HepG2 (cell line): ENCODE results near the gene PGC. TPM values are rescaled to one million over a fixed set of nuclear protein-coding genes. Genes with fewer than 3 reads are reported as not detected.

Source experiments
- ADNP ChIP-seq: sonication (generic); formaldehyde crosslinking; IDR thresholded peaks from 2 replicates; pipeline ENCODE4 v1.4.0; 2020; ENCODE audit warnings: missing genetic modification reagents
- AGO1 ChIP-seq: fragments of 200-400 bp; formaldehyde crosslinking; IDR thresholded peaks from 2 replicates; pipeline ENCODE4 v1.6.1; 2017; ENCODE audit warnings: mild to moderate bottlenecking, low read depth, low read length, moderate library complexity; ENCODE audit not compliant: poor library complexity, severe bottlenecking
- BCL6 ChIP-seq: IDR thresholded peaks from 2 replicates; pipeline ENCODE4 v1.6.1; 2016; ENCODE audit warnings: missing genetic modification reagents, missing compliant biosample characterization
- BRD4 ChIP-seq: sonication (generic); formaldehyde crosslinking; IDR thresholded peaks from 2 replicates; pipeline ENCODE4 v1.4.0; 2020; ENCODE audit warnings: missing genetic modification reagents
- CBX2 ChIP-seq, 2 experiments: fragments of 200-600 bp in 1 of 2; sonication (generic); formaldehyde crosslinking in 1 of 2; IDR thresholded peaks; 2 replicates each; pipeline versions ENCODE4 v1.7.0 to v1.8.1; 2018 to 2022; ENCODE audit warnings: low read depth in 2 of 2, low read length in 1 of 2, mild to moderate bottlenecking in 1 of 2, missing genetic modification reagents in 1 of 2
- CBX5 ChIP-seq: sonication (generic); formaldehyde crosslinking; IDR thresholded peaks from 2 replicates; pipeline ENCODE4 v1.4.0; 2020; ENCODE audit warnings: missing genetic modification reagents, borderline replicate concordance
- DRAP1 ChIP-seq: IDR thresholded peaks from 2 replicates; pipeline ENCODE4 v1.6.1; 2016; ENCODE audit warnings: missing genetic modification reagents, missing compliant biosample characterization
- ELF4 ChIP-seq: sonication (generic); formaldehyde crosslinking; IDR thresholded peaks from 2 replicates; pipeline ENCODE4 v1.5.0; 2020; ENCODE audit warnings: missing genetic modification reagents, mild to moderate bottlenecking, moderate library complexity, borderline replicate concordance
- KLF16 ChIP-seq, 2 experiments: sonication (generic) in 1 of 2; formaldehyde crosslinking in 1 of 2; IDR thresholded peaks; 2 replicates each; pipeline versions ENCODE4 v1.6.1 to v1.8.0; 2016 to 2023; ENCODE audit warnings: missing genetic modification reagents in 2 of 2, missing compliant biosample characterization in 1 of 2
- KLF6 ChIP-seq: IDR thresholded peaks from 2 replicates; pipeline ENCODE4 v1.8.0; 2016; ENCODE audit warnings: missing biosample characterization, missing genetic modification reagents
- KLF9 ChIP-seq: IDR thresholded peaks from 2 replicates; pipeline ENCODE4 v1.6.1; 2016; ENCODE audit warnings: low read depth
- NFKB2 ChIP-seq: sonication (generic); formaldehyde crosslinking; IDR thresholded peaks from 2 replicates; pipeline ENCODE4 v1.4.0; 2020; ENCODE audit warnings: missing genetic modification reagents, borderline replicate concordance
- REPIN1 ChIP-seq: sonication (generic); formaldehyde crosslinking; IDR thresholded peaks from 2 replicates; pipeline ENCODE4 v1.8.0; 2022; ENCODE audit warnings: missing genetic modification reagents, low read depth, mild to moderate bottlenecking, borderline replicate concordance
- SMARCC2 ChIP-seq: fragments of 450-650 bp; IDR thresholded peaks from 2 replicates; pipeline ENCODE4 v1.6.1; 2017; ENCODE audit warnings: antibody characterized with exemption, mild to moderate bottlenecking
- SMC3 ChIP-seq: IDR thresholded peaks from 2 replicates; pipeline ENCODE4 v1.6.1; 2011; ENCODE audit warnings: low read length, improper control_type of control experiment
- SP1 ChIP-seq, 2 experiments: fragments of 450-650 bp in 1 of 2; sonication (generic) in 1 of 2; formaldehyde crosslinking in 1 of 2; IDR thresholded peaks; 2 replicates each; pipeline versions ENCODE4 v1.4.0 to v1.6.1; 2016 to 2020; ENCODE audit warnings: missing genetic modification reagents in 1 of 2
- SPEN ChIP-seq: sonication (generic); formaldehyde crosslinking; IDR thresholded peaks from 2 replicates; pipeline ENCODE4 v1.5.1; 2020; ENCODE audit warnings: low read depth, mild to moderate bottlenecking, missing genetic modification reagents
- SRF ChIP-seq: IDR thresholded peaks from 2 replicates; pipeline ENCODE4 v1.6.1; 2011; ENCODE audit warnings: mild to moderate bottlenecking, low read depth, low read length, moderate library complexity
- ZNF10 ChIP-seq: sonication (generic); formaldehyde crosslinking; IDR thresholded peaks from 2 replicates; pipeline ENCODE4 v1.4.0; 2020; ENCODE audit warnings: mild to moderate bottlenecking, low read depth, missing genetic modification reagents, borderline replicate concordance
- ZNF12 ChIP-seq: sonication (generic); formaldehyde crosslinking; IDR thresholded peaks from 2 replicates; pipeline ENCODE4 v1.5.0; 2020; ENCODE audit warnings: missing genetic modification reagents
- ZNF160 ChIP-seq: sonication (generic); formaldehyde crosslinking; IDR thresholded peaks from 2 replicates; pipeline ENCODE4 v1.8.0; 2022; ENCODE audit warnings: mild to moderate bottlenecking, inconsistent platforms, missing genetic modification reagents
- ZNF18 ChIP-seq: sonication (generic); formaldehyde crosslinking; IDR thresholded peaks from 2 replicates; pipeline ENCODE4 v1.8.0; 2022; ENCODE audit warnings: mild to moderate bottlenecking, missing genetic modification reagents; ENCODE audit not compliant: insufficient replicate concordance
- ZNF350 ChIP-seq: sonication (generic); formaldehyde crosslinking; IDR thresholded peaks from 2 replicates; pipeline ENCODE4 v1.4.0; 2020; ENCODE audit warnings: mild to moderate bottlenecking, low read depth, missing genetic modification reagents, borderline replicate concordance
- ZNF563 ChIP-seq: sonication (generic); formaldehyde crosslinking; IDR thresholded peaks from 2 replicates; pipeline ENCODE4 v1.8.0; 2022; ENCODE audit warnings: mild to moderate bottlenecking, moderate library complexity, missing genetic modification reagents
- ZNF781 ChIP-seq: sonication (generic); formaldehyde crosslinking; IDR thresholded peaks from 2 replicates; pipeline ENCODE4 v1.5.1; 2020; ENCODE audit warnings: borderline replicate concordance, mild to moderate bottlenecking, missing genetic modification reagents; ENCODE audit errors: not compliant biosample characterization
- ZSCAN21 ChIP-seq: sonication (generic); formaldehyde crosslinking; IDR thresholded peaks from 2 replicates; pipeline ENCODE4 v1.8.0; 2022; ENCODE audit warnings: mild to moderate bottlenecking, missing genetic modification reagents, moderate library complexity, borderline replicate concordance
- ZSCAN31 ChIP-seq: sonication (generic); formaldehyde crosslinking; IDR thresholded peaks from 2 replicates; pipeline ENCODE4 v1.5.0; 2020; ENCODE audit warnings: low read depth, mild to moderate bottlenecking, missing genetic modification reagents
- polyA plus RNA-seq, 8 experiments: library from polyadenylated mRNA; depleted of rRNA in 3 of 8; stranded (reverse) in 7 of 8; unstranded in 1 of 8; fragments of >200 nt; fragmentation: Illumina TruSeq in 4 of 8; extraction: Trizol in 4 of 8; gene quantifications; 2 replicates each; pipeline versions ENCODE4 v1.2.1 to v1.2.3, GENCODE V29; 2011 to 2016; ENCODE audit warnings: low read depth in 4 of 8, missing spikeins in 1 of 8, mixed read lengths in 1 of 8; ENCODE audit not compliant: insufficient read depth in 1 of 8
- total RNA-seq, 5 experiments: library from RNA; depleted of rRNA; stranded (reverse); fragments of >200 nt; fragmentation: Illumina TruSeq; extraction: Trizol; gene quantifications; 2 replicates each; pipeline ENCODE4 v1.2.3, GENCODE V29; 2016; ENCODE audit warnings: low read depth in 1 of 5

Gene PGC
- total and polyA plus RNA-seq, 2 of the 13 experiments (the other 11 are each of a cell fraction or from before 2014, with no cell fraction given) = 426 to 502 TPM

- TF ChIP-seq ZNF781 (CRISPR knock-in tag) (no peak), SRF (no peak), ZNF160 (CRISPR knock-in tag) (0 out of 2 replicates have a peak, but pooled peaks have one; percentile 64), BRD4 (CRISPR knock-in tag) (peak; percentile 65), ZNF563 (CRISPR knock-in tag) (no peak), ELF4 (no peak), ZSCAN31 (peak; percentile 82; the same call in 1 of the 2 replicates), ZNF12 (CRISPR knock-in tag) (peak; percentile 80; the same call in 1 of the 2 replicates), BCL6 (CRISPR knock-in tag) (peak; percentile 85), NFKB2 (CRISPR knock-in tag) (peak; percentile 31; the same call in 1 of the 2 replicates), ZSCAN21 (no peak), ADNP (CRISPR knock-in tag) (no peak), ZNF350 (CRISPR knock-in tag) (peak; percentile 86), ZNF18 (CRISPR knock-in tag) (no peak), CBX2 (IDR thresholded peaks at IDR 0.05; ENCODE audit: low read depth, low read length) (no peak), CBX2 (CRISPR knock-in tag; IDR thresholded peaks at IDR 0.05; ENCODE audit: low read depth) (no peak), ZNF10 (no peak), KLF6 (no peak), SMC3 (peak; percentile 40), SP1 (IDR thresholded peaks at IDR 0.05) (no peak), SP1 (CRISPR knock-in tag; IDR thresholded peaks at IDR 0.05) (no peak; the same call in 1 of the 2 replicates), CBX5 (peak; percentile 68; the same call in 1 of the 2 replicates), DRAP1 (CRISPR knock-in tag) (peak; percentile 67), SMARCC2 (no peak), REPIN1 (peak; percentile 90), KLF16 (CRISPR knock-in tag; IDR thresholded peaks at IDR 0.05) (peak in 1 of 2 experiments; percentile 90; a peak in 2 of 4 replicates), AGO1 (no peak), SPEN (no peak; the same call in 1 of the 2 replicates), KLF9 (no peak; the same call in 1 of the 2 replicates)
Measured at GRCh38 chr6:41747256-41748101, at the start of gene PGC (continued).
